Medulla oblongata (tissue), 1 donor: Measurements from ENCODE around the gene ANXA4.
"Not testable (repeated sequence)": the region's sequence is repeated elsewhere in the genome, so short reads cannot be mapped to it uniquely, and the experiment has no call there.

Experiments
- DNase-seq: peaks from one replicate; pipeline ENCODE4 v3.0.0-alpha.2; 2015; ENCODE audit errors: extremely low spot score

ANXA4 gene

GRCh38 chr2:69776886-69777785, 35.2 kb downstream of the ANXA4 start:
- DNase-seq = no peak

GRCh38 chr2:69777786-69778105, 35.8 kb downstream of the ANXA4 start:
- DNase-seq = no peak

DNA sequence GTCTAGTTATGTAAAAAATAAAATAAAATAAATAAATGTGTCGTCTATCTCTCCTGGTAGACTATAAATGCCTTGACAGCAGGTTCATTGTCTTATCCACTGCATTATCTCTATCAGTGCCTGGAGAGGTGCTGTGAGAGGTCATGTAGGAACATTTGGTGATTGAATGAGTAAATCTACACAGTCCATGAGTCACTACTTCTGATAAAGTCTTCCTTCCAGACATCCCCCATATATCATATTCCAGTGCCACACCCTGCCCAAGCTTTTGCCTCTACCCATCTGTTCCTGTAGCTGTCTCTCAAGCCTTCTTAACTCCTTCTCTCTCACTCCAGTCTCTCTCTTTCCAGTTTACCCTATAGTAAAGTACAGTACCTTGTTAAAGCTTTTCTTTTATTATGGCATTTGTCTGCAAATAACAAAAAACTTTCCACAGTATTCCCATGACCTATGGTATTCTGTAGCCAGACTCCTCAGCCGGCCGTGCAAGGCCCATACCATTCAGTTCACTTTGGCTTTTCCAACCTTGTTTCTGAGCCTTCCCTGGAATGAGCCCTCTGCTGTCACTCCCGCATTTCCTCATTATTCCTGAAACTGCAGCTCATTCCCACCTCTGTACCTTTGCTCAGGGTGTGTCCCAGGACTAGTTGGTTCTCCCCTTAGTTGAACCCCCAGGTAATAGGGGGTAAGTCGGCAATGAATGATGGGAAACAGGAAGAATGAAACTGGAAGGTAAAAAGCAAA, 37.5 kb downstream of the ANXA4 start:
- no peak for DNase-seq

GRCh38 chr2:69780921-69781320, 39.0 kb downstream of the ANXA4 start:
- no peak for DNase-seq

- DNase-seq = no peak
Measured at GRCh38 chr2:69781321-69782248, 39.7 kb downstream of the ANXA4 start.

DNA sequence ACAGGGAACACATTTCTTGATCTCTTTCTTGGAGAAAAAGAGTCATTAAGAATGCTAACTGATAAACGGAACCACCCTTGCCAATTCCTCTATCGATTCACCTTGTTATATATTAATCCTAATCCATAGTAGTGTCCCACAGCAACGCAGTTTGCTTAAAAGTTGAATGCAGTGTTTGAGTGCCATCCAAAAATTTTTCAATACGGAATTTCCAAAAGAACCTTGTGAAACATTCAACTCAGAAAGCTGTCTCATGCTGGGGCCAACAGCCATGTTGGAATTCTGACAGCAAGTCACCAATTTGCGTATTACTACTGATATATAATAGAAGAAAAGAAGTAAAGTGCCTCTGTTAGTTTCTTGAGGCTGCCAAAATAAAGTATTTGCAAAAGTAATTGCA, 42.3 kb downstream of the ANXA4 start:
- DNase-seq = no peak

GRCh38 chr2:69785358-69785757, 43.4 kb downstream of the ANXA4 start:
- no peak for DNase-seq

DNA sequence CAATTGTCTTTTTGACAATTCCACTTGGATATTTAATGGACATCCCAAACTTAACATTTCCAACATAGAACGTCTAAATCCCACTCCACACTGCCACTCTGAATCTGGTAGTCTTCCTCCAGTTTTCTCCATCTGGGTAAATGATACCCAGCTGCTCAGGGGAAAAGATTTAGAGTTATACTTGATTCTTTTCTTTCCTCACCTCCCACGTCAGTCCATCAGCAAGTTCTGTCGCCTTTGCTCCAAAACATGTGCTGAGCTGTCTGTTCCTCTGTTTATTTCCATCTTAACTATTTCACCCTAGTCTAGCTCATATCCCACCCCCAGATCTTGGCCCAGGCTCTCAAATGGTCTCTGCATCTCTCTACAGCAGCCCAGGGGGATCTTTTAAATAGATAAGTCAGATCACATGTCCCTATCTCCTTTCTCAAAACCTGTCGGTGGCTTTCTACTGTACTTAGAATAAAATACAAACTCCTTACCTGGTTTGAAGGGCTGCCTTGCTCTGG, 44.2 kb downstream of the ANXA4 start:
- no peak for DNase-seq

GRCh38 chr2:69789175-69789721, 47.3 kb downstream of the ANXA4 start:
- DNase-seq = no peak

DNA sequence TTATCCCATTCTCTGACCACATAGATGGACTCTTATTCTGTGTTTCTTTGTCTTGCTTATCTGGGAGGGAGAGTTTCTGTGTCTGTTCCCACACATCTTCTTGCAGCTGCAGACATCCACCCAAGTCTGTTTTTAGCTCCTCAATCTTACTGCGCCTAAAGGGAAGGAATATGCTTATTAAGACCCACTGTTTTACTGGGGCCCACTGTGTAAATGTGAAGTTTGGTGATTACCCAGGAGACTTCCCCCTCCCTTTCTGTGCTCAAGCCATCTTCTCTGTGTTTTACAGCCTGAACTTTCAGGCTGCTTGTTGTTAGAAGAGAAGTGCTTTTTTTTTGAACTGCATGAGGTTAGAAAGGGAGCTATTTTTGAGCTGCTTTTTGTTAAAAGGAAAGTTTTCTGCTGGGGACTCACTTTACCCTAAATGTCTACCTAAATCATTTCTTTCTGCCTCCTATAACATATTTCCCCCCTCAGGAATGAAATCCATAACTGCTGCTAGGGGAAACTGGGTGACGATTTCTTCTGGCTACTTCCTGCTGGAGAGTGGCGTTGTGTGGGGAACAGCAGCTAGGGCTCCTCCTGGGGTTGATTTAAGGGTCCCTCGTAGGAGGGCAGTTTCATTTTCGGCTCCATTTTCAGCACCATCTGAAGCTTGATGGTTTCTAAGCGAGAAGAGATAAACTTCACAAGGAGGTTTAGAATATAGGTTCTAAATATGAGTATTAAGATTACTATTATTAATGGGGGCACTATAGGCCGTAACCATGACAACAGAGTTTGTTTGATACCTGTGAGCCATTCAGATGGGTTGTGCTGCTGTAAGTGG, 48.1 kb downstream of the ANXA4 start:
- peak; percentile 58 for DNase-seq

DNA sequence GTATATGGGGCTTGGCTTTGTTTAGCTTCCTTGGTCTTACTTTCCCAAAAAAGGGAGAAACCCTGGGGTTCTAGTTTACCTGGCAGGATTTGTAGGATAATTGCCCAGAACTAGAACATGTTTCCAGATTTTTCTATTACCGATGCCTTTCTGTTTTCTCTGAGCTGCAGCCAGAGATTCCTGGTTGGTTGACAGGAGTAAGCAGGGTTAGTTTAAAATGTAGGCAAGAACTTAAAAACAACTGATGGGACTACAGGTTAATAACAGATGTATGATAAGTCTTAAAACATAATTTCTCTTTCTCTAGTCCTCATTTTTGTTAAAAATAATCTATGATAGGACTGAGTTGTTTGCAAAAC, 48.6 kb downstream of the ANXA4 start:
- peak; percentile 34 for DNase-seq

- no peak for DNase-seq
Measured at GRCh38 chr2:69791045-69791444, 49.1 kb downstream of the ANXA4 start.

DNA sequence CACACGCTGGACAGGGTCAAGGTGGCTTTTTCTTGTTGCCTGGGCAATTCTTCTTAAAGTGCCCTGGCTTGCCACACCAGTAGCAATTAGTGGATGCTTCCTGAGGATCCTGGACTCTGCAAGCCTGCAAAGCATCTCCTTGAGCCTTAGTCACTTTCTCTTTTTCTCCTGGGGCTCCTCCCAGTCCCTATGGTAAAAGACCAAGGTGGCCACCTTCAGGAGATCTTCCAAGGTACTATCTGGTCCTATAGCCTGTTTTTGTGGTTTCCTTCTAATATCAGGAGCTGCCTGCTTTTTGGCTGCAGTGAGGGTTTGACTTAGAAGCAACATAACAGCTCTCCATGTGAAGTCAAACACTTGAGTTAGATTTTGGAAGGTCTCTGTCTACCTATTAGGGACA, 54.2 kb downstream of the ANXA4 start:
- no peak for DNase-seq

DNA sequence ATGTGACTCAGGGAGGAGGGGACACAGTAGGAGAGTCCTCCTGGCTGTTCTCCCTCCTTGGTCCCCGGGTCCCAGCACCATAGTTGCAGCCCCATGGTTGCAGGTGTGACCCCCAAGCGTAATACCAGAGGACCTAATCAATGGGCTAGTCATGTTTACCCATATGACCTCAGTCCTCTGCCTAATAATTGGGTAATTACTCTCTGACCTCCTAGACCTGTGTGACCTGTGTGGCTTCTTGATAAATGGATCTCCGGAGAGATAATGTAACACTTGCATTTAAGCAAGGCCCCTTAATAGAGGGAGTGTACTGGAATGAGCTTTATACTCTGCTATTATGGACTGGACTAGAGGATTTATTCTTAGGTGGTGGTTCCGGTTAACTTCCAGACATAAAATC, 55.3 kb downstream of the ANXA4 start:
- DNase-seq = no peak

- no peak for DNase-seq
Measured at GRCh38 chr2:69797836-69798289, 55.9 kb downstream of the ANXA4 start.

DNA sequence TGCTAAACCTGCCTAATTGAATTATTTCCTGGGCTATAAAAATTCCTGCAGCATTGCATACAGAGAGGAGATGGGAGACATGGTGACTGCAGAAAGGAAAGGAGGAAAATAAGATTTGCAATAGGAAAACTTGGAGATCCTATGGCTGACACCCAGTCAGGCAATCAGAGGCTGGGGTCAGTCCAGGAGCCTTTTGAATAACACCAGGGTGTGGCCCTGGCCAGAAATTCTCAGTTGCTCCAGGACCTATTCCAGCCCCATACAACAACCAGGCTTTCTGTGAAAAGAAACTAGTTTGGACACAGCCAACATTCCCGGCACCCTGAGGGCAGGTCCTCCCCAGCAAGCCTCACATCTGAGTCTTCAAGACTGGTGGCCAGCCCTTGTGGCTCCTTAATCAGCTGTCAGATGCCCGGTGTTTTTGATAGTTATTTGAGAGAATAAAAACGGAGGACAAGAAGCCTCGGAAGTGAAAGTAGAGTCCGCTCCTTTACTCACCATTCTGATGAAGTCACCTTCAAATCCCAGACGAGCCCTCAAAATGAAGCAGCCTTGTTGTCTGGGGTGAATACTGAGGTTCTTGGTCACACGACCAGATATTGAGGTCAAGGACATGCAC, 56.5 kb downstream of the ANXA4 start:
- DNase-seq = peak; percentile 26

- DNase-seq = no peak
Measured at GRCh38 chr2:69798909-69799526, 57.1 kb downstream of the ANXA4 start.

DNA sequence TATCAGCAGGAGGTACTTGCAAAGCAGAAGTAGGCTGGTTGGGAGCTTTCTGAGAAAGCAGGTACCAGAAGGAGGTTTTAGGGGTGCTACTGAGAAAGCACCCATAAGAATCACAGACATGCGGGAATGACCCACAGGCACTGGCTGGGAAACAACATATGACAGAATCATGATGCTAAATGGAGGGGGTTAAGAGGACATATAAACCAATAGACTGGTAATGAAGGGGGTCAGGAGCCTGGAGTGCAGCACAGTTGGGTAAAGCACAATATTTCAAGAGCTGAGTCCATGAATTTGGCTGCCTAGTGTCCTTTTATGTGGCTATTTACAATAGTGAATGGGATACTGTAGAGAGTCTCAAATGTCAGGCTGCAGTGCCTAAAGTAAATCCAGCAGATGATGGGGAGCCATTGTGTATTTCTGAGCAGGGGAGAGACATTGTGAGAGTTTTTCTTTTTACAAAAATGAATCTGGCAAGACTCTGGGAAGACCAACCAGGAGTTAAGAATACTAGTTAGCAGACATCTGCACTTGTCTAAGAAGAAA, 59.9 kb downstream of the ANXA4 start:
- DNase-seq = no peak

DNA sequence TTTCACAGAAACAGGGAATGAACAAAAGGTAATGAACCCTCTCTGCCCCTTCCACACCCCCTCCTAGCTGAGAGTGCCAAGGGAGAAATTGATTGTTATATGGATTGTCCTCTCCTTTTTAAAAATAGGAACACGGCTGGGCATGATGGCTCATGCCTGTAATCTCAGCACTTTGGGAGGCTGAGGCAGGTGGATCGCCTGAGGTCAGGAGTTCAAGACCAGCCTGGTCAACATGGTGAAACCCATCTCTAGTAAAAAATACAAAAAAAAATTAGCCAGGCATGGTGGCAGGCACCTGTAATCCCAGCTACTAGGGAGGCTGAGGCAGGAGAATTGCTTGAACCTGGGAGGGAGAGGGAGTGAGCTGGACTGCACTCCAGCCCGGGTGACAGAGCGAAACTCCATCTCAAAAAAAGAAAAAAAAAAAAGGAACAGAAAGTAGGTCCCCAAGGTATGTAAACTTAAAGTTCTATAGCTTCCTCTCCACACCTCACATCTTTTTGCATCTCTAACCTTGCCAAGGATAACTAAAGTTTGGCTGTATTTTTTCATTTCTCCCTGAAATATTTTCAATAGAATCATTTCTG, 60.9 kb downstream of the ANXA4 start:
- not testable (repeated sequence) for DNase-seq
